ENCODE results near the gene CDH13.

CDH13 gene

DNA sequence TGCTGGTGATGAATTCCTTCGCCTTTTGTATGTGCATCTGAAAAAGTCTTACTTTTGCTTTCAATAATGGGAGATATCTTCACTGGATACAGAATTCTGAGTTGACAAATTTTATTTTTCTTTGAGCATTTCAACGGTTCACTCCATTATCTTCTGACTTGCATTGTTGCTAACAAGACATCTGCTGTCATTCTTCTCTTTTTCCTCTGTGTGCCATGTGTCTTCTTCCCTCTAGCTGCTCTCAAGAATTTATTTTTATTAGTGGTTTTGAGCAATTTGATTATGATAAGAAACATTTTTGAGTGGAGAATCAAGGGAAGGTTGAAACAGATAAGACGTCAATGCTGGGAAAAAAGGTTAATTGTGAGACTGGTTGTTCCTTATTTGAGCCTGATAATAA, 471.8 kb downstream of the CDH13 start:
- H3K27me3 ChIP-seq (ENCODE audit: control insufficient read depth, insufficient read depth, low read length), result no peaks in the 10 kb centered on the region
- no peak overlapping the region for H3K9ac ChIP-seq (ENCODE audit: low read length)
- no peaks in the 10 kb centered on the region for H3K36me3 ChIP-seq (ENCODE audit: control insufficient read depth, insufficient read depth, low read length)
- no peaks in the 10 kb centered on the region for H3K4me1 ChIP-seq (ENCODE audit: control insufficient read depth, insufficient read depth, low read length)
- H3K9me3 ChIP-seq (ENCODE audit: control insufficient read depth, low read length), result no peaks in the 10 kb centered on the region
- no peak overlapping the region for H3K4me3 ChIP-seq (ENCODE audit: low read length)

DNA sequence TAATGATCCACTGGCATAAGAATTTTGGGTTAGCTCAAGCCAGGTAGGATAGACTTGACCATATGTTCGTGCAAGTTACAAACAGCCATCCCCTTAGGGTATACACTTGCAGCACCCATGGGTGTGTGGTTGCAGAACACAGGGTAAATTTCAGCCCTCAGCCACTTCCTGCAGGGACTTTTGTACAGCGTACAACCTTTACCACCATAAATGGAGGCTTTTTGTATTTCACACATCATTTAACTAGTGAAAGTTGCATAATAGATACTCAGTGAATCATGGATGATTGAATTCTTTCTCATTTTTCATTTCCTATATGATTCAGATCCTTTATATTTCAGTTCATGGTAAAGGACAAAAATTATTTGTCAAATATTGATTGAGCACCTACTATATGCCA, 473.9 kb downstream of the CDH13 start:
- Histone ChIP-seq H3K4me3 (ENCODE audit: low read length) (no peak overlapping the region), H3K27me3 (ENCODE audit: control insufficient read depth, insufficient read depth, low read length) (no peaks in the 10 kb centered on the region), H3K9ac (ENCODE audit: low read length) (no peak overlapping the region), H3K4me1 (ENCODE audit: control insufficient read depth, insufficient read depth, low read length) (no peaks in the 10 kb centered on the region), H3K9me3 (ENCODE audit: control insufficient read depth, low read length) (no peaks in the 10 kb centered on the region), H3K36me3 (ENCODE audit: control insufficient read depth, insufficient read depth, low read length) (no peaks in the 10 kb centered on the region)

GRCh38 chr16:83102336-83102735, 475.6 kb downstream of the CDH13 start:
- H3K27me3 ChIP-seq (ENCODE audit: control insufficient read depth, insufficient read depth, low read length), result no peaks in the 10 kb centered on the region

GRCh38 chr16:83105279-83106077, 478.7 kb downstream of the CDH13 start:
- H3K36me3 ChIP-seq (ENCODE audit: control insufficient read depth, insufficient read depth, low read length), result no peaks in the 10 kb centered on the region
- H3K27me3 ChIP-seq (ENCODE audit: control insufficient read depth, insufficient read depth, low read length), result no peaks in the 10 kb centered on the region

More at GRCh38 chr16:83102336-83102735, 475.6 kb downstream of the CDH13 start:
- H3K9ac ChIP-seq (ENCODE audit: low read length), result no peak overlapping the region
- no peaks in the 10 kb centered on the region for H3K36me3 ChIP-seq (ENCODE audit: control insufficient read depth, insufficient read depth, low read length)
- no peaks in the 10 kb centered on the region for H3K4me1 ChIP-seq (ENCODE audit: control insufficient read depth, insufficient read depth, low read length)
- H3K4me3 ChIP-seq (ENCODE audit: low read length), result no peak overlapping the region
- H3K9me3 ChIP-seq (ENCODE audit: control insufficient read depth, low read length), result no peaks in the 10 kb centered on the region

GRCh38 chr16:83109490-83110125, 482.8 kb downstream of the CDH13 start:
- no peaks in the 10 kb centered on the region for H3K27me3 ChIP-seq (ENCODE audit: control insufficient read depth, insufficient read depth, low read length)
- H3K4me3 ChIP-seq (ENCODE audit: low read length), result no peak overlapping the region
- H3K4me1 ChIP-seq (ENCODE audit: control insufficient read depth, insufficient read depth, low read length), result no peaks in the 10 kb centered on the region
- H3K9ac ChIP-seq (ENCODE audit: low read length), result no peak overlapping the region
- no peaks in the 10 kb centered on the region for H3K36me3 ChIP-seq (ENCODE audit: control insufficient read depth, insufficient read depth, low read length)
- no peaks in the 10 kb centered on the region for H3K9me3 ChIP-seq (ENCODE audit: control insufficient read depth, low read length)

More at GRCh38 chr16:83105279-83106077, 478.7 kb downstream of the CDH13 start:
- Histone ChIP-seq H3K9ac (ENCODE audit: low read length) (no peak overlapping the region), H3K4me1 (ENCODE audit: control insufficient read depth, insufficient read depth, low read length) (no peaks in the 10 kb centered on the region), H3K4me3 (ENCODE audit: low read length) (no peak overlapping the region), H3K9me3 (ENCODE audit: control insufficient read depth, low read length) (no peaks in the 10 kb centered on the region)

DNA sequence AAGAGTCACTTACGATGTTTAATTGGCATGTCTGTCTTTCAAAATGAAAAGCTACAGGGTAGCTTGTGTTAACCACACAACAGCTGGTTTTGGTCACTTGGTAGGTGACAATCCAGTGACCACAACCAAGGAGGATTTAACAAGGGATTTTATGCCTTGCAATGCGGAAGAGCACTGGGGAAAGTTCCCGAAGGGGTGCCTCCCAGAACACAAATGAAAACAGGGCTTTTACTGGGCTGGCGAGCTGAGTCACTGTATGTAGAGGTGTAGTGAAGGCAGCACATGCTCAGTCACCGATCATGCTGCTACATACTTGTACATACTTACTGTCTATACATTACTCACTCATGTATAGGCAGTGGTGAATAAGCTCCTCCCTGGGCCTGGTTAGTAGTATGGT, 483.5 kb downstream of the CDH13 start:
- Histone ChIP-seq H3K9ac (ENCODE audit: low read length) (no peak overlapping the region), H3K9me3 (ENCODE audit: control insufficient read depth, low read length) (no peaks in the 10 kb centered on the region), H3K27me3 (ENCODE audit: control insufficient read depth, insufficient read depth, low read length) (no peaks in the 10 kb centered on the region), H3K4me1 (ENCODE audit: control insufficient read depth, insufficient read depth, low read length) (no peaks in the 10 kb centered on the region), H3K36me3 (ENCODE audit: control insufficient read depth, insufficient read depth, low read length) (no peaks in the 10 kb centered on the region), H3K4me3 (ENCODE audit: low read length) (no peak overlapping the region)

DNA sequence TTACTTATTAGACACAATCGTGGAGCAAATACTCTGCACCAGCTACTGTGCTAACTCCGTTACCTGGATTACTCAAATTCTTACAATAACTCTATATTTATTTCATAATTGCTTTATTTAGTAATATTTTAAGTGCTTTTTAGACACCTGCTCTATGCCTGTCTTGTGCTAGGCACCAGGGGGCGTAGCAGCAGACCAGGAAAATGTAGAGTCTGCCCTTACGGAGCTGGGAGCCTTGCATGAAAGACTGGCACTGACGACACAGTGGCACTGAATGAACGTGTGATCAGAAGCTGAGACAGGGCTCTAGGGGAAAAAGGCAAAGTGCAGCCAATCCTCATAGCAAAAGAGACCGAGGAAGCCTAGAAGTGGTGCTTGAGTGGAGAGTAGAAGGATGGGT, 486.5 kb downstream of the CDH13 start:
- Histone ChIP-seq H3K4me3 (ENCODE audit: low read length) (no peak overlapping the region), H3K9ac (ENCODE audit: low read length) (no peak overlapping the region), H3K9me3 (ENCODE audit: control insufficient read depth, low read length) (no peaks in the 10 kb centered on the region), H3K27me3 (ENCODE audit: control insufficient read depth, insufficient read depth, low read length) (no peaks in the 10 kb centered on the region), H3K4me1 (ENCODE audit: control insufficient read depth, insufficient read depth, low read length) (no peaks in the 10 kb centered on the region), H3K36me3 (ENCODE audit: control insufficient read depth, insufficient read depth, low read length) (no peaks in the 10 kb centered on the region)

DNA sequence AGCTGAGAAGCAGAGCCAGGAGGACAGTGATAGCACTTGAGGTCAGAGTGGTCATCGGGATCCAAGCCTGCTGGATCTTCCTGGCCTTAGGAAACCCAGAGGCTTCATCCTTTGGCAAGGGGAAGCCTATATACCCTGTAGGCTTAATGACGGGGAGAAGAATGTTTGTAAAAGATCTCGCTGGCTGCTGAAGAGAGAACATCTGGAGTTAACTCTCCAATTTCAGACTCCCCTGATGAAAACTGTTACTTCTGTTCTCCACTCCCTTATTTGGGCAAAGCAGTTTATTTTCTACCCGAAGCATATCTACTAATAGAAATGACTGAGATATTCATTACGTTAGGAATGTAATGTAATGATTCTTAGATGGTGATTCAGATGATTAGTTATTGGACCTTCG, 487.0 kb downstream of the CDH13 start:
- Histone ChIP-seq H3K9me3 (ENCODE audit: control insufficient read depth, low read length) (no peaks in the 10 kb centered on the region), H3K4me1 (ENCODE audit: control insufficient read depth, insufficient read depth, low read length) (no peaks in the 10 kb centered on the region), H3K4me3 (ENCODE audit: low read length) (no peak overlapping the region), H3K27me3 (ENCODE audit: control insufficient read depth, insufficient read depth, low read length) (no peaks in the 10 kb centered on the region), H3K9ac (ENCODE audit: low read length) (no peak overlapping the region), H3K36me3 (ENCODE audit: control insufficient read depth, insufficient read depth, low read length) (no peaks in the 10 kb centered on the region)

DNA sequence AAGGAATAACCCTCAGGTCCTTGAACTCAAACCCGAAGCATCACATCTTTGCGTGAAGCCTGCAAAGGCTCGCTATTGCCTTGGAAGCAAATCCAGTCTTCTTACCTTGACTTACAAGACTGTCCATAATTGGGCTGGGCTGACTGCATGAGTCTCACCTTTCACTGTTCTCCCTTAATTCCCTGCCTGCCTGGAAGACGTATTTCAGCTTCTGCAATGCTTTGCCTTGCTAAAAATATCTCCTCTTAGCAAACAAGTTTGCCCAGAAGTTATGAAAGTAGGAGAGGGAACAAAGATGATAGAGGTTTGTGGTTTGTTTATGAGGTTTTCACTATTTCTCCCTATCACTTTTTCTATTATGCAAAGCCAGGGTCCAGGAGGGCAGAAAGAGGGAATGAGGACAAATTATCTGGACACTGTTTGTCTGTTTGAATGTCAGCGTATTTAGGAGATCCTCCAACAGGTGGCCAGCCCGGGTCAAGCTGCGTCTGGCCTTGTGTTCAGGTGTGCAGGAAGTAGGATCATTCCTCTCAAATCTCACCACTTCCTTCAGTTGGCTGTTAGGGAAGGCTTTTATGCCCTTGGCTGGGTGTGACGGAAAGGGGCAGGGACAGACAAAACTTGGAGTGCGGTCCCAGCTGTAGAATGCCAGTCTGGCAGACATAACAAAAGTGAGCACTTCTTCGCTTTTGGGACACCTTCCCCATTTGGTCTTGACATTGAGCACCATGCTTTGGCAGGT, 488.9 kb downstream of the CDH13 start:
- H3K9ac ChIP-seq (ENCODE audit: low read length), result no peak overlapping the region
- no peaks in the 10 kb centered on the region for H3K9me3 ChIP-seq (ENCODE audit: control insufficient read depth, low read length)
- no peaks in the 10 kb centered on the region for H3K27me3 ChIP-seq (ENCODE audit: control insufficient read depth, insufficient read depth, low read length)
- H3K4me1 ChIP-seq (ENCODE audit: control insufficient read depth, insufficient read depth, low read length), result no peaks in the 10 kb centered on the region
- H3K4me3 ChIP-seq (ENCODE audit: low read length), result no peak overlapping the region
- H3K36me3 ChIP-seq (ENCODE audit: control insufficient read depth, insufficient read depth, low read length), result no peaks in the 10 kb centered on the region

DNA sequence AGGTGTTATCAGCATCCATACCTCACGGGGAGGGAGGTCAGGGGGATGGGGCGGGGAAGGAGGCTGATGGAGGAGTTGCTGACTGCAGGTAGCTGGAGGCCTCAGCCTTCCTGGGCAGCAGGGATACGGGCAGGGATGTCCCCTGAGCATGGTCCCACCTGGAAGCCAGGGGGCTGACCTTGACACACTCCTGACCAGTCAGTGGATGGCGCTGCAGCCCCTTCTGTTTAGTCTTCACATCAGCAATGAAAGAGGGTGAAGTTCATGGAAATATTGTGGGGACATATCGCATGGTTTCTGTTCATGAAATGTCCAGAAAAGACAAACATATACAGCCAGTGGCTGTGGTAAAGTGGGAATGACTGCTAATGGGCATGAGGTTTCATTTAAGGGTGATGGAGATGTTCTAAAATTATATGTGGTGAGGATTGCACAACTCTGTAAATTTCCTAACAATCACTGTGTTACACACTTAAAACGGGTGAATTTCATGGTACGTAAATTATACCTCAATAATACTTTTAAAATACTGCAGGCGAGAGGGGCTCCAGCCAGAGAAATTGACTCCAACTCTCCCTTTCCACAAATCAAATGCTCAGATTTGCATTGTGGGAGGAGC, 489.6 kb downstream of the CDH13 start:
- no peaks in the 10 kb centered on the region for H3K36me3 ChIP-seq (ENCODE audit: control insufficient read depth, insufficient read depth, low read length)
- no peaks in the 10 kb centered on the region for H3K4me1 ChIP-seq (ENCODE audit: control insufficient read depth, insufficient read depth, low read length)
- no peak overlapping the region for H3K9ac ChIP-seq (ENCODE audit: low read length)
- no peaks in the 10 kb centered on the region for H3K9me3 ChIP-seq (ENCODE audit: control insufficient read depth, low read length)
- H3K4me3 ChIP-seq (ENCODE audit: low read length), result no peak overlapping the region
- no peaks in the 10 kb centered on the region for H3K27me3 ChIP-seq (ENCODE audit: control insufficient read depth, insufficient read depth, low read length)

DNA sequence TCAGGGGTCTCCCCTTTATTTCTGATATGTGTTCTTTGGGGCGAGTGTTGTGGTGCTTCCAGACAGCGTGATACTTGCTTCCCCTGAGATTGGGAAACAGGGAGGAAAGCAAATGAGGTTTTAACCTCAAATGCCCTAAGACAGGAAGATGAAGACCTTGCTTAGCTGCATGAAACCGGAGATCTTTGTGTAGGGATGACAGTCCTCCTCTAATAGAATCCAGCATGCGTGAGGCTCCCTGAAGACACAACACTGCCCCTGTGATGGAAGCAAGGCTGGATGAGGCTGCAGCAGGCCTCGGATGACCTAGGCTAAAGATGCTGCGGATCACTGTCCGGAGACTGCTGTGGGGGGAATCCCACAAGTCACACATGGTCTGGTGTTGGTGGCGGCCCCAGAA, 491.0 kb downstream of the CDH13 start:
- no peaks in the 10 kb centered on the region for H3K27me3 ChIP-seq (ENCODE audit: control insufficient read depth, insufficient read depth, low read length)
- no peaks in the 10 kb centered on the region for H3K36me3 ChIP-seq (ENCODE audit: control insufficient read depth, insufficient read depth, low read length)
- H3K4me3 ChIP-seq (ENCODE audit: low read length), result no peak overlapping the region
- no peaks in the 10 kb centered on the region for H3K9me3 ChIP-seq (ENCODE audit: control insufficient read depth, low read length)
- H3K9ac ChIP-seq (ENCODE audit: low read length), result no peak overlapping the region
- H3K4me1 ChIP-seq (ENCODE audit: control insufficient read depth, insufficient read depth, low read length), result no peaks in the 10 kb centered on the region

- no peaks in the 10 kb centered on the region for H3K4me1 ChIP-seq (ENCODE audit: control insufficient read depth, insufficient read depth, low read length)
- no peak overlapping the region for H3K9ac ChIP-seq (ENCODE audit: low read length)
- no peak overlapping the region for H3K4me3 ChIP-seq (ENCODE audit: low read length)
- H3K9me3 ChIP-seq (ENCODE audit: control insufficient read depth, low read length), result no peaks in the 10 kb centered on the region
- H3K27me3 ChIP-seq (ENCODE audit: control insufficient read depth, insufficient read depth, low read length), result no peaks in the 10 kb centered on the region
- no peaks in the 10 kb centered on the region for H3K36me3 ChIP-seq (ENCODE audit: control insufficient read depth, insufficient read depth, low read length)
These were observed 491.6 kb downstream of the CDH13 start for GRCh38 chr16:83118365-83118764.

Data from mucosa of stomach (tissue), 1 donor.